ENCODE data around the gene MOB3A. TPM values are rescaled to one million over a fixed set of nuclear protein-coding genes. Genes with fewer than 3 reads are reported as not detected.

Gene MOB3A
- total and polyA plus RNA-seq, 2 of the 13 experiments (the other 11 are each of a cell fraction or from before 2014, with no cell fraction given) = 3.5 to 17.8 TPM

GRCh38 chr19:2063824-2064223, 32.3 kb downstream of the MOB3A start:
- BruUV-seq (replicated peaks) = no TSS peak
- intact Hi-C loops (cut with micrococcal nuclease; ENCODE audit: unreplicated experiment) (no loop called here), in situ Hi-C loops (cut with HindIII; ENCODE audit: extremely low pct_ligation_motif_present, low pct_unique_long_range_greater_than_20kb) (loop anchor here (5.0 to 10.0 kb wide), 2 partner anchors 42 to 129 kb away; no protein-coding TSS in a partner anchor)
- H3K4me3 ChIP-seq (replicated peaks in 1 of 3; ENCODE audit: insufficient read depth in 1 of 3, low read depth in 2 of 3, low read length in 3 of 3) = no peak overlapping the region
- no peak overlapping the region for H3K27ac ChIP-seq (ENCODE audit: extremely low read length, insufficient read depth, low read length)
- H3K9me3 ChIP-seq (ENCODE audit: low read length) = no peaks in the 10 kb centered on the region
- H3K27me3 ChIP-seq (ENCODE audit: control insufficient read depth in 1 of 2, insufficient read depth in 2 of 2, low read length in 2 of 2) = no peaks in the 10 kb centered on the region; a peak in 1 of 5 replicates
- ATAC-seq (no peak), DNase-seq (ENCODE audit: low spot score) (no peak), FAIRE-seq (no peak)
- WGBS (ENCODE audit: low lambda C conversion rate) = 65% methylated on average over 8 of the region's 8 CpGs
- CTCF ChIA-PET (ENCODE audit: low intra/inter-chr PET ratio, low total read pairs) = no interaction called here
- no peaks in the 10 kb centered on the region for H3K79me2 ChIP-seq (ENCODE audit: insufficient read depth, low read length)
- H3K36me3 ChIP-seq (replicated peaks in 1 of 2; ENCODE audit: control insufficient read depth in 1 of 2, insufficient read depth in 2 of 2, low read length in 2 of 2) = no peaks in the 10 kb centered on the region
- H3K4me2 ChIP-seq (ENCODE audit: low read depth, low read length) = no peak overlapping the region
- TF ChIP-seq NFKBIZ (CRISPR knock-in tag; IDR thresholded peaks at IDR 0.05) = no peak
- peak; percentile 43; the same call in 1 of the 2 replicates for TF ChIP-seq ZBTB33 (CRISPR knock-in tag; IDR thresholded peaks at IDR 0.05)
- POLR2A ChIA-PET = interaction anchor here (1.4 kb wide), 1 partner anchor 44 kb away, joined by 5 read pairs; no protein-coding TSS in a partner anchor
- peaks cover 71% of the 10 kb centered on the region for H3K4me1 ChIP-seq (ENCODE audit: insufficient read depth, low read length)
- no peak overlapping the region for H3K9ac ChIP-seq (ENCODE audit: insufficient read depth, low read depth, low read length)
- no peaks in the 10 kb centered on the region for H4K20me1 ChIP-seq (ENCODE audit: insufficient read depth, low read length)
- no peak overlapping the region for H2AFZ ChIP-seq (ENCODE audit: low read length)

- POLR2A ChIA-PET = interaction anchor here (1.4 kb wide), 1 partner anchor 43 kb away, joined by 5 read pairs; no protein-coding TSS in a partner anchor
- peak overlapping the region; percentile 100 for H3K27ac ChIP-seq (ENCODE audit: extremely low read length, insufficient read depth, low read length)
- no peaks in the 10 kb centered on the region; a peak in 1 of 5 replicates for H3K27me3 ChIP-seq (ENCODE audit: control insufficient read depth in 1 of 2, insufficient read depth in 2 of 2, low read length in 2 of 2)
- FAIRE-seq (no peak), DNase-seq (ENCODE audit: low spot score) (no peak), ATAC-seq (no peak)
- H4K20me1 ChIP-seq (ENCODE audit: insufficient read depth, low read length) = no peaks in the 10 kb centered on the region
- H2AFZ ChIP-seq (ENCODE audit: low read length) = no peak overlapping the region
- peak overlapping the region; percentile 91 for H3K4me2 ChIP-seq (ENCODE audit: low read depth, low read length)
- peak overlapping the region; percentile 97 for H3K9ac ChIP-seq (ENCODE audit: insufficient read depth, low read depth, low read length)
- intact Hi-C loops (cut with micrococcal nuclease; ENCODE audit: unreplicated experiment) (no loop called here), in situ Hi-C loops (cut with HindIII; ENCODE audit: extremely low pct_ligation_motif_present, low pct_unique_long_range_greater_than_20kb) (loop anchor here (5.0 to 10.0 kb wide), 2 partner anchors 40 to 128 kb away; no protein-coding TSS in a partner anchor)
- H3K9me3 ChIP-seq (ENCODE audit: low read length) = no peaks in the 10 kb centered on the region
- CTCF ChIA-PET (ENCODE audit: low intra/inter-chr PET ratio, low total read pairs) = no interaction called here
- H3K4me1 ChIP-seq (ENCODE audit: insufficient read depth, low read length) = peaks cover 77% of the 10 kb centered on the region
- no TSS peak for BruUV-seq (replicated peaks)
- 48% methylated on average over 9 of the region's 9 CpGs for WGBS (ENCODE audit: low lambda C conversion rate)
- H3K79me2 ChIP-seq (ENCODE audit: insufficient read depth, low read length) = no peaks in the 10 kb centered on the region
- peak overlapping the region; percentile 58 to 84 (median 69) for H3K4me3 ChIP-seq (replicated peaks in 1 of 3; ENCODE audit: insufficient read depth in 1 of 3, low read depth in 2 of 3, low read length in 3 of 3)
- H3K36me3 ChIP-seq (replicated peaks in 1 of 2; ENCODE audit: control insufficient read depth in 1 of 2, insufficient read depth in 2 of 2, low read length in 2 of 2) = no peaks in the 10 kb centered on the region
- no peak for TF ChIP-seq ZNF143 (CRISPR knock-in tag; IDR thresholded peaks at IDR 0.05)
- 0 out of 2 replicates have a peak, but pooled peaks have one; percentile 6 for TF ChIP-seq MYC (CRISPR knock-in tag; IDR thresholded peaks at IDR 0.05; ENCODE audit: borderline replicate concordance)
- no peak for TF ChIP-seq ZNF883 (CRISPR knock-in tag; IDR thresholded peaks at IDR 0.05; ENCODE audit: not compliant biosample characterization)
- TF ChIP-seq NR2F6 (IDR thresholded peaks at IDR 0.05) = no peak
- no peak for TF ChIP-seq NR2F6 (CRISPR knock-in tag; IDR thresholded peaks at IDR 0.05)
- TF ChIP-seq TFAP4 (IDR thresholded peaks at IDR 0.05; ENCODE audit: borderline replicate concordance, low read depth) = no peak
- TF ChIP-seq ZNF687 (CRISPR knock-in tag; IDR thresholded peaks at IDR 0.05) = no peak
These were observed 33.4 kb downstream of the MOB3A start for GRCh38 chr19:2062770-2063169.

Data from HepG2 (cell line).